ENCODE results near the gene MBTD1. TPM values are rescaled to one million over a fixed set of nuclear protein-coding genes. Genes with fewer than 3 reads are reported as not detected.
"Not testable (repeated sequence)": the region's sequence is repeated elsewhere in the genome, so short reads cannot be mapped to it uniquely, and the experiment has no call there.

Gene MBTD1
- total RNA-seq (2014; rRNA removed; shearing (Covaris generic)) = 5.2 and 9.2 TPM in 2 replicates

DNA sequence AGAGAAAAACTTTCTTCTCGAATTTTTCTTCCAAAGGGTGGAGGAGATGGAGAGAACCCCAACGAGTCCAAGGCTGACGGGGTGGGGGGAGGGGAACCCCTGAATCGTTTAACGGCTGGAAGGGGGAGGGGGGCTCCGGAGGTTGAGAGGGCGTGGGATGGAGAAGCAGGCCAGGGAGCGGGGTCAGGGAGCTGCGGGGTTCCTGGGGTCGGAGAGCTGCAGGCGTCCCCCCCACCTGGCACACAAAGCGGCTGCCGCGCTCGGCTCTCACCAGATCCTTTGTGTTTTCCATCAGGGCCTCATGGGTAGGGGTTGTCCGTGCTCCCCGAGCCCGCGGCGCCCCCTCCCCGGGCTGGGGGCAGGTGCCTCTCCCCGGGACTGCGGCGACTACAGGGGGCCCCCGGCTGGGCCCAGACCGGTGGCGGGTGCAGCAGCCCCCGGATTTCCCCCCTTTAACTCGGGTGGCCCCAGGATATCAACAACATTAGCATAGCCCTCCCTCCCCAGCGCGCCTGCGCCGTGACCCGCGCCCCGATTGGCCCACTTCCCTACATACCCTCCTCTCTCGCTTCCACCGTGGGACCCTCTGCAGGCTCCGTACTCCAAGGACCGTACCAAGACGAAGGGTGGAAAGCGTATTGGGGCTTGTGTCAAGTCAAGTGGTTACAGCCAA lies at the start of gene MBTD1:
MBTD1 (minus strand) TSS at position 486 of the 673 bp plus-strand sequence. CDS start 34,888 bp downstream, outside the sequence.
- peak; percentile 90 for DNase-seq (ENCODE audit: low spot score)

DNA sequence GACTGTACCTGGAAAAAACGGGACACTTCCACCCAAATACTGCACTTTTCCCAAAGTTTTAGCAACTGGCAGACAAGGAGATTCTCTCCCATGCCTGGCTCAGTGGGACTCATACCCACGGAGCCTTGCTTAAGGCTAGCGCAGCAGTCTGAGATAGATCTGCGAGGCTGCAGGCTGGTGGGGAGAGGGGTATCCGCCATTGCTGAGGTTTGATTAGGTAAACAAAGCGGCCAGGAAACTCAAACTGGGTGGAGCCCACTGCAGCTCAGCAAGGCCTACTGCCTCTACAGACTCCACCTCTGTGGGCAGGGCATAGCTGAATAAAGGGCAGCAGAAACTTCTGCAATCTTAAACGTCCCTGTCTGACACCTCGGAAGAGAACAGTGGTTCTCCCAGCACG lies 45.3 kb upstream of the MBTD1 start:
- no peak for DNase-seq (ENCODE audit: low spot score)

DNA sequence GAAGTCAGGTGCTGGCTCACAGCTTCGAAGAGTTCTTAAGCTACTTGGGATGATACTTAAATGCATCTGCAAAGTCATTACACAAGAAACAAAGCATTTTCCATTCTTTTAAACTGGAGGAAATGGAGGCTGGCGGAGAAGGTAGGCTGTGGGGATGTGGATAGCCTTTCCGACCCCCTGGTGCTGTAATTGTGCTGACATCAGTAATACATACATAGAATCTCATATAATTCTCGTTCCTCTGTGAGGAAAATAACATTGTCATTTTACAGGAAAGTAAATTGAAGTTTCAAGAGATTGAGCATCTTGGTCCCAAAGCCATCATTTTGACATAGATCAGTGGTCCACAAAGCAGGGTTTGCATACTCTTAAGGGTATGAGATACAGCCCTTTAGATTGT lies 40.0 kb upstream of the MBTD1 start:
- no peak for DNase-seq (ENCODE audit: low spot score)

DNA sequence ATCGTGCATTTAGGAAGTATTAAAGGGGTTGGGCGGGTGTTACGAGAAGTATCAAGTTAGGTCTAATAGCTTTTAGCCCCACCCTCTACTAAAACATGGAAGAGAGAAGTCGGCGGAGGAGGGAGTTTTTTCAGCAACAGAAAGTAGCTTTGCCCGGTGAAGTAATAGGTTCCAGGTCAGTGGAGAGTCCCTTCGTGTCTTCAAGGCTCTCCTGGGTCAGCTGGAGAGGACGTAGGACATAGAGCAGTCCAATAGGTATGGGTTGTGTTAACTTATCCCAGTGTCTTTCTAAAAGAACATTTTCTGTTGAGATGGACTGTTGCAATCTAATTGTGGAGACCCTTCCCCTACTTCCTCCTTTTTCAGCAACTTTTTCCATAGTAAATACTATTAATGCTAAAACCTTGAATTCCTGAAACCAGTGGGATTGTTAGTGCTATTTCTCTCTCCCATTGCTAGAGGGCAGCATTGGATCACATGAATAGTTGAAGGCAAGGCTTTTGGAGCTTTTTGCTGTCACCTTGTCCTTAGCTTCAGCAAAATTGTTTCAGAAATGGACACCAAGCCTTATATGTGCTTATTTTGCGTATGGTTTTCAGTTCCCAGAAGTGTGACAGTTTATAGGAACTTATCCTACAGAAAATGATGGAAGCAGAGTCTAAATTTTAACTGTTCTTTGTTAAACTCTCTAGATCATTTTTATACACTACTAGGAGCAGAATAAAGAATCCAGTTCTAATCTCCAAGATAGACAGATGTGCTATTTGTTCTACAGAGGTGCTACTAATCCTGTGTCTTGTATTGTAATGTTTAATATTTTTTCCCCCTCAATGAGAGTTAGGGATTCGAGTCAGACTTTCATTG lies 38.9 kb upstream of the MBTD1 start:
- peak; percentile 32 for DNase-seq (ENCODE audit: low spot score)

DNA sequence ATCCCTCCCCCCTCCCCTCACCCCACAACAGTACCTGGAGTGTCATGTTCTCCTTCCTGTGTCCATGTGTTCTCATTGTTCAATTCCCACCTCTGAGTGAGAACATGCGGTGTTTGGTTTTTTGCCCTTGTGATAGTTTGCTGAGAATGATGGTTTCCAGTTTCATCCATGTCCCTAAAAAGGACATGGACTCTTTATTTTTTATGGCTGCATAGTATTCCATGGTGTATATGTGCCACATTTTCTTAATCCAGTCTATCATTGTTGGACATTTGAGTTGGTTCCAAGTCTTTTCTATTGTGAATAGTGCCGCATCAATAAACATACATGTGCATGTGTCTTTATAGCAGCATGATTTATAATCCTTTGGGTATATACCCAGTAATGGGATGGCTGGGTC lies 34.5 kb upstream of the MBTD1 start:
- not testable (repeated sequence) for DNase-seq (ENCODE audit: low spot score)

DNA sequence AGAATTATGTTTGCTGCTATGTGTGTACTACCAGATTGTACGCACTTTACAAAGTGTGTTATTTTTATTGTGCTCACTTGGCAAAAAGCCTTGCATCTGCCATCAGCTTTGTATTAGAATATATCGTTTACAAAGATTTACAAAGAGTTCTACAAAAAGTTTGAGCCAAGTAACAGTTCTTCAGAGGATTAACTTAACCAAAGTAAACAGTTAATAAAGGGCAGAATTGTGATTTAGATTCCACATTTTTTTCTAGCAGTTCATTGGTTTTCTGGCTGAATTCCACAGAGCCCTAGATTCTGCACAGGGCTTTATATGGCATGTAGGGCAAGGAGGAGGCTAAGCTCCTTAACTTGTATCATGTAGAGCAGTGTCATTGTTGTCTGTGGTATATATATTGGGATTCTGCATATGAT lies 29.9 kb upstream of the MBTD1 start:
- DNase-seq (ENCODE audit: low spot score) = no peak

DNA sequence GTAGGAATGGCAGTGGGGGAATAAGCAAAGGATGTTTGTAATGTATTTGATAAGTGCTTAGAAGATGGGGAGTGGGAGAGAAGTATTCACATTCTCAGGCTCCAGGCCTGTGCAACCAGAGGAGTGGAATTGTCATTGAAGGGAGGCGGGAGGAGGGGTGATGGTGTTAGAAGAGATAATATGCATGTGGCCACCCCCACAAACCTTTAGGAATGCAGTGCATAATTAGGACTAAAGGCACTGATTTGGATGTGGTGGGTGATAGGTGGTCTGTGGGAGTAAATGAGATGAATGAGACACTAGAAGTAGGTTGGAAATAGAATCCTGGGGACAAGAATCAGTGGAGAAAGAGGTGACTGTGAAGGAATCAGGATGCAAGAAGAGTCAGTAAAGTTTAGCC lies 27.6 kb upstream of the MBTD1 start:
- no peak for DNase-seq (ENCODE audit: low spot score)

DNA sequence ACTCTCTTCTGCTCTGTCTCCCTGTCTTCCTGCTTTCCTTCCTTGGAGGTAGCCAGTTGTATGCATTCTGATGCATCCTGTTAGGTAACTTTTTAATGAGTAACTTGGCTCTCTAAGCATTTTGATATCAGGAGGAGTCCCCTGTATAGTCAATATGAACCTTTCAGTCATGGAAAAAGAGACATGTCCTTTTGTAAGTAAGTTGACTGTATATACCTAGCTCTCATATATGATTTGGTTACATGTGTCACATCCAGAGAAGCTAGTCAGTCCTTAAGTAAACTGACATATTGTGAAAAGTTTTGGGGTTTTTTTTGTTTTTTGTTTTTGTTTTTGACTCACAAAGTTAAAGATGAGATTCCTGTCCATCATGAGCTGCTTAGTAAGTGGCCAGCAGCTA lies 19.3 kb upstream of the MBTD1 start:
- no peak for DNase-seq (ENCODE audit: low spot score)

DNA sequence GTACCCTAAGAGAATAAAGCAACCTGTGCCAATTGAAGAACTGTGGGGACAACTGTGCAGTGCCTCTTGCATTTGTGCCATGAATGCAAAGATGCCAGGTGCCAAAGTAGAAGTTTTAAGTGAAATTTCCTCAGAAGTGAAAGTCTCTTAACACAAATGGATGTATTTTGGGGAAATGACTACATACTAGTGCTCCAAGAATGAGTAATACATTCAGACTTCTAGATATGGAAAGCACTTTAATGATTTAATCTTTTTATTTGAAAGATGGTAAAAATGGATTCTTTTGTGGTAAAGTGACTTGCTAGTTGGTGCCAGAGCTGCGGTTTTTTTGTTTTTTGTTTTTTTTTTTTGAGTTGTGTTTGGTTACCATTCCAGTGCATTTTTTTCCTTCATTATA lies 15.5 kb upstream of the MBTD1 start:
- peak; percentile 75 for DNase-seq (ENCODE audit: low spot score)

DNA sequence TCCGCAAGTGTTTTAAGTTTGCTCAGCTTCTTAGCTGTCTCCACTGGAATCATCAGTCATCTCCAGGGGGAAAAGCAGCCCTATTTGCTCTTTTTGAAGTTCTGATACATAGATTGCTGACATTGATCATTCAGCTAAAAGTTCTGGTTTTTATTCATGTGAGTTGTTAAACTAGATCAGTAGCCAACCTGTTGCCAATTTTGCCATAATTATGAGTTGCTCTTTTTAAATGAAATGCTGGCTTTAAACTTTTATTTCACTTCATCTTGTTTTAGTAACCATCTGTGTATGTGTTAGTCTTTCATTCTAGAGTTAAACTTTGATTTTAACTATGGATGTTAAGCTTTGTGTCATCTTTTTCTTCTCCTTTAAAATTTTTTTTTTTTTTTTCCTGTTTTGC lies 13.0 kb upstream of the MBTD1 start:
- no peak for DNase-seq (ENCODE audit: low spot score)

DNA sequence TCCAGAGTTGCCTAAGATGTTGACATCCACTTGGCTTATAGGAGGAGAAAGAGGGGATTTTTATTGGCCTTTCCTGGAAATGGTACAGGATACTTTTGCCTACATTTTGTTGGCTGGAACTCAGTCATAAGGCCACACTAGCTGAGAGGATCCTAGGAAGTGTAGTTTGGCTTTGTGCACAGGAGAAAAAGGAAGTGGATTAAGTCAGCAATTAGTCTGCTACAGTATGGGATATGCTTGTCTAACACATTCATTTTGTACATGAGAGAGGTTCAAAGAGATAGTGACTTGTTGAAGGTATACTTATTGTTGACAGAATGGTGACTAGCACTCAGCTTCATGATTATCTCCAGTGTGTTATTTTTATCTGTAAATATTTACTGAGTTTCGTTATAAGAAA lies 10.8 kb upstream of the MBTD1 start:
- DNase-seq (ENCODE audit: low spot score) = no peak

DNA sequence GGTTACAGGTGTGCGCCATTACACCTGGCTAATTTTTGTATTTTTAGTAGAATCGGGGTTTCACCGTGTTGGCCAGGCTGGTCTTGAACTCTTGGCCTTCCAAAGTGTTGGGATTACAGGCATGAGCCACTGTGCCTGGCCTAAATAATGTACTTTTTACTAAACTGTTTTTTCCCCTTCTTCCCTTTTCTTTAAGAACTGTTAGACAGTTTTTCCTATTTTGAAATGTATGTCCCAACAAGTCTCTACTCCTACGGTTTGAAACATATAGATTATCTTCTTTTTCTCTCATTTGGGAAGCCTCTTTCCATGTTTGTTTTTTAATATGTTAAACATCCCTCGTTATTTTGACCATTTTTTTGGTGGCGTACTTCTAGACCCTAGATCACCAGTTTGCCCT lies 10.1 kb upstream of the MBTD1 start:
- no peak for DNase-seq (ENCODE audit: low spot score)

DNA sequence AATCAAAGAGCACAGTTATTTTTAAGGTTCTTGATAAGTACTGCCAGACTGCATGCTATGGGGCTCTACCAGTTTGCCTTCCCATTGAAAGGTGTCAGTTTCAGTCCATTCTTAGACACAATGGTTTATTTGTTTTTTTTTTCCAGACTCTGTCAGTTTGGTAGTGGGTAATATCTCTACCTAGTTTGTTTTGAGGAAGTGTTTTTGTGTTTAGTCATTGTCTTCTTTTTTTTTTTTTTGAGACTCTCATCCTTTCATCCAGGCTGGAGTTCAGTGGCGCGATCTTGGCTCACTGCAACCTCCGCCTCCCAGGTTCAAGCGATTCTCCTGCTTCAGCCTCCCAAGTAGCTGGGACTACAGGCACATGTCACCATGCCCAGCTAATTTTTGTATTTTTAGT lies 4.6 kb upstream of the MBTD1 start:
- not testable (repeated sequence) for DNase-seq (ENCODE audit: low spot score)

DNA sequence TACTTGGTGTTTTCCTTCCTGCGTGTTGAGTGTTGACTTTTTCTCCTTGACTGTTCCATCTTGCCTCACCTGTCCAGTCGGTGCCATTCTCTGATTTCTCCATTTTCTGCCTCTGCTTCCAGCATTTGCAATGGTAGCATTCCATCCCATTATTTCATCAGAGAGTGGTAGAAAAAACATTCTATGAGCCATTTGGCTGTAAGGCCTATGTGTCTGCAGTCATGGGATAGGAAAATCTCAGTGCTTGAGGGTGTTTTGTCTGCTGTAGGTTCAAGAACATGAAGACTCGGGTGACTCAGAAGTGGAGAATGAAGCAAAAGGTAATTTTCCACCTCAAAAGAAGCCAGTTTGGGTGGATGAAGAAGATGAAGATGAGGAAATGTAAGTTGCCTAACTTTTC lies 3.2 kb upstream of the MBTD1 start:
- no peak for DNase-seq (ENCODE audit: low spot score)

DNA sequence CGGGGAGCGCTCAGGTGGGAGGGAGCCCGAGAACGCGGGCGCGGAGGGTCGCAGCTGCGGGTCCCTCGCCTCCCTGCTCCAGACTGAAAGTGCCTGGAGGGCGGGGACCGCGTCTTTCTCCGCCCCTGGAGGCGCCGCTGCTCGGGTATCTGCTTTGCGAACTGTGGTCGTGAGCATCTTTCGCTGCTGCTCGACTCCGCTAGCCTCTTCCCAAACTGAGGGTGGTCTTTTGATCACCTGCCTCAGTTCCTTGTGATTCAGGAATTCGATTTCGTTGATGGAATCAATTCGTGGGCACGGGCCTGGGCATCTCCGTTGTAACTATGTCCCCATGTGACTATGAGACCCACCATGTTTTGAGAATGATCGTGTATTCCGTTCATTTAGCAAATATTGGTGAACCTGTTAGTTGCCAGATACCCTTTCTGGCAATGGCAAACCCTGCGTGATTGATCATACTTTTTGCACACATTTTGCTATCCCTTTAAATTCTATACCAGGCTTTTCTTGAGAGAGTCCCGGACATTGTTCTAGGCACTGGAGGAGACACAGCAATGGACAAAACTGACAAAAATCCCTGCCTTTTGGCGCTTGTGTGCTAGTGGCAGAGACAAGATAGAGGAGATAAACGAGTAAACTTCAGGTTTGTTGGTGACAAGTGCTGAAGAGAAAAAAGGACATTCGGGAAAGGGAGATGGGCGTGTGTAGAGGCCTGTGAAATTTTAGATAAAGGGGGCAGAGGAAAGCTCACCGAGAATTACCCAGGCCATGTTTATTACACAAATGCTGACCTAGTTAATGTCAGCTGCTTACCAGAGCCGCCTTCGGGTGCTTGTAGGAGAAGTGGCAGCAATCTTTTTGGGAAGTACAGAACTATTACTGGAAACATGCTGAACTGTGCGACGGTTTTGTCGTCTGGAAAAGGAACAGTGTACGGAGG lies 1.4 kb upstream of the MBTD1 start:
- DNase-seq (ENCODE audit: low spot score) = no peak

DNA sequence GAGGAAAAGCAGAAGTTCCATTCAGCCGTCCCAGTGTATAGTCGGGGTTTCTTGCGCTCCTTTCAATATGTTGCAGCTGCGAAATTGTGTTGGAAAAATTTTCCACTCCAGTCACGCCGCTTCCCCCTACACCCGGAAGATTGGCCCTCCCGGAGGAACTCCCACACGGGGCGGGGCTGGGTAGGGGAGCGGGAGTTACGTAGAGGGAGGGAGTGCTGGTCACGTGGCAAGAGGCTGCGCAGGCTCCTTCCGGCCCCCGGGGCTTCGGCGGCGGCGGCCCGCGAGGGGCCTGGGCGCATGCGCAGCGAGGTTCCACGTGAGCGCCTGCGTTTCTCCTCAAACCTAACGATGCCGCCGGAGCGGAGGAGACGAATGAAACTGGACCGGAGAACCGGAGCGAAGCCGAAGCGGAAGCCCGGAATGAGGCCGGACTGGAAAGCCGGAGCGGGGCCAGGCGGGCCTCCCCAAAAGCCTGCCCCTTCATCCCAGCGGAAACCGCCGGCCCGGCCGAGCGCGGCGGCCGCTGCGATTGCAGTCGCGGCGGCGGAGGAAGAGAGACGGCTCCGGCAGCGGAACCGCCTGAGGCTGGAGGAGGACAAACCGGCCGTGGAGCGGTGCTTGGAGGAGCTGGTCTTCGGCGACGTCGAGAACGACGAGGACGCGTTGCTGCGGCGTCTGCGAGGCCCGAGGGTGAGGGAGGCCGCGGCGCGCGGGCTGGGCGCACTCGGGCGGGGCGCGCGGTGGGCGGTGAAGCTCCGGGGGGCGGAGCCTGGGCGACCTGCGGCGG lies 581 bp upstream of the MBTD1 start, which contains the start of gene UTP18:
UTP18 (plus strand) TSS at position 310 of the 787 bp plus-strand sequence; CDS start at position 349, 39 bp downstream.
- DNase-seq (ENCODE audit: low spot score) = peak; percentile 94

DNA sequence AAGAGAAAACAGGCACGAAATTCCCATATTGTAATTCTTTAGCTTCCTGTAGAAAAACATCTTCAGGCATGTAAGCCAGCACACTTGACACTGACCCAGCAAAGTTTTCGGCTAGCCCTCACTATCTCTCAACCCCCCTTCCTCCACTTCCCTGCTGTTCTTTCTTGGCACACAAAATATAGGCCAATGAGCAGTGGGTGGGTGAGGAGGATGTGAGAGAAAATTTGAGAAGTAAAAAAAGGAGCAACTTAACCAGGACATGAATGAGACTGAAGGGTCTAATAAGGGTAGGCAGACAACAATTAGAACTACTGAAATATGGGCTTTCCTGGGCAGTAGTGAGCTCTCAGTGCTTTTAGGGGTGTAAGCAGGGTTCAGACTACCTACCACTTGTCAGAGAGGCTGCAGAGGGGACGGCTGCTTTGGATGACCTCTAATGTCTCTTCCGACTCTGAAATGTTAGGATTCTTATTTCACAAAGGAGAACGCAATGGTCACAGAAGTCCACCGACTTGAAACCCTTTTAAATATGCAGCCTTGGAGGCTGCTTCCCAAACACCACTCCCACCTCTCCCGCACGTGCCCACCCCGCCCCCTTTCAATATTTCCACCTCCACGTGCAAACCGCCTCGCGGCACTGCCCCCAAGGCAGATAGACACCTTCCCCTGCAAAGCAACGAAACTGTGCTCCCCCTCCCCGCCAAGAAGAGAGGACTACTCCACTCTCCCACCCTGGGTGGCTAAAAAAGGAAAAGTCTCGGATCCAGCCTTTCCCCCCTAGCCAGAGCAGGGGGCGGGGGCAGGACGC lies 889 bp downstream of the MBTD1 start:
- no peak for DNase-seq (ENCODE audit: low spot score)

DNA sequence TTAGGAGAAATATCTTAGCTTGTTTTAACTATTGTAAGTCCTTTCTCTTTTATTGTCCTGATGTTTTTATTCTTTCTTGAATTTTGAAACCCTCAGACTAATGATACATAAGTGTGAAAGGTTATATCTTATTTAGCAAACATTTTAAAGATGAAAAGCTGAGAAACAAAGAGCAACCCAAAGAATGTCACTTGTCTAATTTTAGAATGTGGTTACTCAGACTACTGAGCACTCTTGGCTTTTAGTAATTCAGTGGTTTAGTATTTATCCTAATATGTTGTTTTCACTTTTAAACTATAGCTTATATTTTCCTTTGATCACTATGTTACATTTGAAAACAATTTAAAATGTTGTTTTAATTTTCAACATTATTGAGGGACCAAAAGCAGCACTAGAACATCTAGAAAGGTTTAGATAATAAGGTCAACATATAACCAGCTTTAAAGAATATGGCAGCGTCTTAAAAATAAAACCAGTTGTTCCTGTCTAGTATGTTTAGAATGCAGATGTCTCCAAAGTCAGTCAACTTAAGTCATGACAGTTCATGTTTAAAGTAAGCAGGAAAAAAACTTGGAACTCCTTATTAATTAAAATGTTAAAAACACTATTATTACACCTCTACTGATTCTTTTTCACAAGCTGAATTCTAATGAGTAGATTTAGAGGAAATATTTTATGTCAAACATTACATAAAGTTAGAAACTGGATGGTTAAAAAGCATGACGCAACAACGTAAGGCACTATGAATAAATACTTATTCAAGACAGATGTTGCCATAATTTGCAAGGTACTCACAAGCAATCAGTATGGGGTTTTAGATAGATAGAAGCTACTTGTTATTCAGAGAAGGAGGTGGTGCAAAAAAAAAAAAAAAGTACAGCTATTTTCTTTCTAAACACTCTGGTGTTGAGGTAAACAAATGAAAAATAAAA lies 2.4 kb downstream of the MBTD1 start:
- no peak for DNase-seq (ENCODE audit: low spot score)

DNA sequence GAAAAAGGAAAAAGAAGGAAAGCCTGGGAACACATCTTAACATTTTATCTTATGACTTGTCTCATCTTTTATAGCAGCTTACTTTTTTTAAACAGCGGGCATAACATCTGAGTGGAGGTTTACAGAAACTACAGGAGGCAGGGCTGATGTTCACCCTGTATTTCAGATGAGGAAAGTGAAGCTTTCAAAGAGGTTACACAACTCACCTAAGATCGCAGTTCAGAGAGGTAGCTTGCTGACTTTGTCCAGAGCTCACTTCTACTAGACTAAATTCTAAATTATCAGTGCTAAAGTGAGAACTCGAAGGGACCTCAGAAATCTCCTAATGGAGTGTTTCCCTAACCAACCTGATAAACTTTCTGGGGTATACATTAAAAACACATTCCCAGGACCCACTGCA lies 3.7 kb downstream of the MBTD1 start:
- DNase-seq (ENCODE audit: low spot score) = no peak

Data from A172 (cell line).